IMR-90 (cell line): ENCODE measurements around the gene CCDC69. TPM values are rescaled to one million over a fixed set of nuclear protein-coding genes. Genes with fewer than 3 reads are reported as not detected.

Experiments
- ATAC-seq: fragments of 200-7000 bp; cut with Tn5 transposase; 2 replicates; pipeline ENCODE4 v1.9.1; 2020; ENCODE audit warnings: low read depth, mild to moderate bottlenecking, moderate library complexity
- BruUV-seq: library from RNA; stranded (reverse); fragments of 400-500 nt; replicated peaks from 2 replicates; lab custom pipeline; 2021; lab: Mats Ljungman, UMichigan
- CTCF ChIA-PET: fragments of 300-600 bp; formaldehyde crosslinking; extraction: SDS; loops from one replicate; lab custom pipeline; 2021; ENCODE audit warnings: antibody characterized with exemption; lab: Yijun Ruan, JAX
- POLR2A ChIA-PET: fragments of 300-600 bp; sonication (Branson Sonifier 250); formaldehyde crosslinking; loops from one replicate; lab custom pipeline; 2022; ENCODE audit warnings: antibody characterized with exemption; ENCODE audit not compliant: unreplicated experiment; lab: Charles Lee
- DNase-seq: peaks from one replicate; pipeline ENCODE4 v3.0.0; 2013
- H2AFZ ChIP-seq: replicated peaks from 2 replicates; pipeline ENCODE3; 2013; ENCODE audit warnings: low read length, mild to moderate bottlenecking; ENCODE audit not compliant: poor library complexity
- H2AK5ac ChIP-seq: 2 replicates; pipeline ENCODE4 v1.6.1; 2013; ENCODE audit warnings: low read depth, low read length, inconsistent platforms
- H2AK9ac ChIP-seq: replicated peaks from 2 replicates; pipeline ENCODE3; 2013; ENCODE audit warnings: mild to moderate bottlenecking, low read depth, low read length, moderate library complexity; ENCODE audit not compliant: poor library complexity
- H2BK120ac ChIP-seq: 2 replicates; pipeline ENCODE4 v1.6.1; 2013; ENCODE audit warnings: low read depth, low read length, inconsistent platforms
- H2BK15ac ChIP-seq: 3 replicates; pipeline ENCODE4 v1.6.1; 2013; ENCODE audit warnings: low read depth, low read length, inconsistent platforms
- H2BK20ac ChIP-seq: 2 replicates; pipeline ENCODE4 v1.6.1; 2013; ENCODE audit warnings: low read depth, mild to moderate bottlenecking, inconsistent platforms, low read length, moderate library complexity
- H2BK5ac ChIP-seq: 2 replicates; pipeline ENCODE4 v1.6.1; 2013; ENCODE audit warnings: mild to moderate bottlenecking, low read depth, low read length, inconsistent platforms; ENCODE audit not compliant: poor library complexity, severe bottlenecking
- H3K14ac ChIP-seq: replicated peaks from 2 replicates; pipeline ENCODE4 v1.6.1; 2013; ENCODE audit warnings: low read depth, low read length, inconsistent platforms
- H3K18ac ChIP-seq: 2 replicates; pipeline ENCODE4 v1.6.1; 2013; ENCODE audit warnings: low read depth, low read length, control low read depth
- H3K23ac ChIP-seq: 2 replicates; pipeline ENCODE4 v1.6.1; 2013; ENCODE audit warnings: low read depth, low read length, inconsistent platforms
- H3K27ac ChIP-seq: 2 replicates; pipeline ENCODE4 v1.5.1; 2013; ENCODE audit warnings: mild to moderate bottlenecking, control low read depth, low read length; ENCODE audit not compliant: insufficient read depth
- H3K27me3 ChIP-seq: 2 replicates; pipeline ENCODE4 v1.6.1; 2013; ENCODE audit warnings: low read length; ENCODE audit not compliant: control insufficient read depth, insufficient read depth
- H3K36me3 ChIP-seq: 2 replicates; pipeline ENCODE4 v1.6.1; 2013; ENCODE audit warnings: low read length, mixed read lengths; ENCODE audit not compliant: control insufficient read depth, insufficient read depth
- H3K4ac ChIP-seq: 2 replicates; pipeline ENCODE4 v1.6.1; 2013; ENCODE audit warnings: low read depth, low read length, inconsistent platforms
- H3K4me1 ChIP-seq: 2 replicates; pipeline ENCODE4 v1.6.1; 2013; ENCODE audit warnings: low read length, mixed read lengths; ENCODE audit not compliant: control insufficient read depth, insufficient read depth
- H3K4me2 ChIP-seq: 2 replicates; pipeline ENCODE4 v1.6.1; 2013; ENCODE audit warnings: low read depth, mild to moderate bottlenecking, control low read depth, low read length, moderate library complexity
- H3K4me3 ChIP-seq: 2 replicates; pipeline ENCODE4 v1.5.1; 2013; ENCODE audit warnings: low read depth, mild to moderate bottlenecking, control low read depth, low read length, moderate library complexity; ENCODE audit not compliant: insufficient read depth
- H3K56ac ChIP-seq: 2 replicates; pipeline ENCODE4 v1.6.1; 2013; ENCODE audit warnings: low read length, inconsistent platforms; ENCODE audit not compliant: insufficient read depth; ENCODE audit errors: extremely low read depth
- H3K79me1 ChIP-seq, 2 experiments: 2 replicates each; pipeline ENCODE4 v1.6.1; 2013; ENCODE audit warnings: low read length in 2 of 2, inconsistent platforms in 1 of 2, low read depth in 1 of 2
- H3K9ac ChIP-seq: 2 replicates; pipeline ENCODE4 v1.6.1; 2013; ENCODE audit warnings: low read depth, low read length, control low read depth
- H3K9me1 ChIP-seq: 2 replicates; pipeline ENCODE4 v1.6.1; 2013; ENCODE audit warnings: low read length, inconsistent platforms; ENCODE audit not compliant: insufficient read depth
- H3K9me3 ChIP-seq: 2 replicates; pipeline ENCODE4 v1.6.1; 2013; ENCODE audit warnings: low read length; ENCODE audit not compliant: control insufficient read depth, insufficient read depth
- H4K20me1 ChIP-seq: 2 replicates; pipeline ENCODE4 v1.6.1; 2013; ENCODE audit warnings: low read length, inconsistent platforms; ENCODE audit not compliant: insufficient read depth
- H4K5ac ChIP-seq: 2 replicates; pipeline ENCODE4 v1.6.1; 2013; ENCODE audit warnings: mild to moderate bottlenecking, low read depth, low read length, control low read depth
- H4K8ac ChIP-seq, 2 experiments: 2 replicates each; pipeline ENCODE4 v1.6.1; 2013; ENCODE audit warnings: low read depth in 2 of 2, low read length in 2 of 2, control low read depth in 1 of 2, inconsistent platforms in 1 of 2
- H4K91ac ChIP-seq: 2 replicates; pipeline ENCODE4 v1.6.1; 2013; ENCODE audit warnings: low read depth, low read length, inconsistent platforms; ENCODE audit not compliant: insufficient read depth
- BHLHE40 ChIP-seq: fragments of 150-350 bp; IDR thresholded peaks from 2 replicates; pipeline ENCODE4 v1.6.1; 2016; ENCODE audit warnings: mild to moderate bottlenecking, low read depth, low read length
- CEBPB ChIP-seq: IDR thresholded peaks from 2 replicates; pipeline ENCODE4 v1.6.1; 2012; ENCODE audit warnings: low read depth, low read length, improper control_type of control experiment
- ELK1 ChIP-seq: fragments of 150-350 bp; IDR thresholded peaks from 2 replicates; pipeline ENCODE4 v1.6.1; 2016; ENCODE audit warnings: low read depth, mild to moderate bottlenecking, low read length, moderate library complexity, borderline replicate concordance
- WGBS, 2 experiments: methylation state at CpG; one replicate each; pipeline versions ENCODE4 v1.1.5 to v1.1.7; 2013; ENCODE audit warnings: missing lambda C conversion rate in 2 of 2; ENCODE audit not compliant: insufficient read length in 1 of 2; ENCODE audit errors: extremely low coverage in 2 of 2; 5-methylcytosine and 5-hydroxymethylcytosine counted together
- dilution Hi-C: fragments of 300-500 bp; cut with HindIII; formaldehyde crosslinking; loops from one replicate; pipeline ENCODE4 v1.14.3; 2018; ENCODE audit warnings: low sequenced_read_pairs; ENCODE audit not compliant: unreplicated experiment
- in situ Hi-C: fragments of 300-500 bp; cut with MboI; formaldehyde crosslinking; loops from 3 replicates; pipeline ENCODE4 v1.14.3; 2019; ENCODE audit warnings: low sequenced_read_pairs, inconsistent platforms, mixed read lengths
- intact Hi-C: fragments of 100-400 bp; cut with micrococcal nuclease; formaldehyde crosslinking; loops from 2 replicates; pipeline ENCODE4 v1.10.0; 2022
- polyA plus RNA-seq, 3 experiments: library from polyadenylated mRNA; depleted of rRNA; stranded (reverse); fragments of >200 nt; gene quantifications; 2 replicates each; pipeline ENCODE4 v1.2.3, GENCODE V29; 2012; ENCODE audit warnings: low replicate concordance in 1 of 3
- total RNA-seq: library from RNA; depleted of rRNA; stranded (reverse); fragments of >200 nt; gene quantifications from 2 replicates; pipeline ENCODE4 v1.2.3, GENCODE V29; 2012

The CCDC69 gene
- total and polyA plus RNA-seq, 2 of the 4 experiments (the other 2 are of a cell fraction), result 0.36 to 0.48 TPM

- Histone ChIP-seq H3K4me3 (no peak overlapping the region), H2BK15ac (no peak overlapping the region), H2AK5ac (no peak overlapping the region), H3K23ac (no peak overlapping the region), H3K36me3 (peaks cover 10% of the 10 kb centered on the region), H3K79me1 (no peaks in the 10 kb centered on the region), H2BK5ac (no peak overlapping the region), H2BK20ac (no peak overlapping the region), H3K4me2 (no peak overlapping the region), H3K9ac (no peak overlapping the region), H3K9me1 (peaks cover 5% of the 10 kb centered on the region), H4K5ac (no peak overlapping the region), H3K18ac (no peak overlapping the region), H3K4ac (no peak overlapping the region), H4K8ac (no peak overlapping the region), H2AK9ac (peak overlapping the region; percentile 22), H2AFZ (peak overlapping the region; percentile 61), H3K56ac (no peak overlapping the region), H3K9me3 (no peaks in the 10 kb centered on the region), H3K27ac (no peak overlapping the region), H2BK120ac (no peak overlapping the region), H4K20me1 (no peaks in the 10 kb centered on the region), H3K4me1 (peaks cover 2% of the 10 kb centered on the region; the same call in 1 of the 2 replicates), H4K91ac (no peak overlapping the region), H3K27me3 (no peaks in the 10 kb centered on the region), H3K14ac (no peak overlapping the region)
- no TSS peak for BruUV-seq
- WGBS, 2 experiments, result no CpG with 5 or more reads among the region's 1 CpG
- dilution Hi-C loops, result no loop called here
- TF ChIP-seq CEBPB, result no peak
- no peak for TF ChIP-seq ELK1
- TF ChIP-seq BHLHE40, result no peak
- peak; percentile 47 for DNase-seq
- peak; percentile 86 for ATAC-seq
- ChIA-PET CTCF (interaction anchor here (0.9 kb wide), 1 partner anchor 11 kb away, joined by 4 read pairs; the partner anchor contains the start of gene GM2A), POLR2A (no interaction called here)
- in situ Hi-C loops, result no loop called here
- intact Hi-C loops, result no loop called here
These were observed 40.2 kb upstream of the CCDC69 start for GRCh38 chr5:151264113-151264512.
